ENCODE results near the gene PTPRJ. TPM values are rescaled to one million over a fixed set of nuclear protein-coding genes. Genes with fewer than 3 reads are reported as not detected.

Gene PTPRJ
- total and polyA plus RNA-seq, 2 of the 13 experiments (the other 11 are each of a cell fraction or from before 2014, with no cell fraction given): 1.0 to 1.2 TPM

- Histone ChIP-seq H3K27me3 (ENCODE audit: control insufficient read depth in 1 of 2, insufficient read depth in 2 of 2, low read length in 2 of 2) (no peaks in the 10 kb centered on the region), H3K4me1 (ENCODE audit: insufficient read depth, low read length) (no peaks in the 10 kb centered on the region), H3K9ac (ENCODE audit: insufficient read depth, low read depth, low read length) (no peak overlapping the region), H3K27ac (ENCODE audit: extremely low read length, insufficient read depth, low read length) (no peak overlapping the region), H3K4me3 (replicated peaks in 1 of 3; ENCODE audit: insufficient read depth in 1 of 3, low read depth in 2 of 3, low read length in 3 of 3) (no peak overlapping the region), H3K79me2 (ENCODE audit: insufficient read depth, low read length) (no peaks in the 10 kb centered on the region), H3K36me3 (replicated peaks in 1 of 2; ENCODE audit: control insufficient read depth in 1 of 2, insufficient read depth in 2 of 2, low read length in 2 of 2) (no peaks in the 10 kb centered on the region), H4K20me1 (ENCODE audit: insufficient read depth, low read length) (no peaks in the 10 kb centered on the region), H3K9me3 (ENCODE audit: low read length) (no peaks in the 10 kb centered on the region), H3K4me2 (ENCODE audit: low read depth, low read length) (no peak overlapping the region), H2AFZ (ENCODE audit: low read length) (no peak overlapping the region)
- WGBS (ENCODE audit: low lambda C conversion rate): 74% methylated on average over 8 of the region's 8 CpGs
- no peak for FAIRE-seq
- no peak for ATAC-seq
- intact Hi-C loops (cut with micrococcal nuclease; ENCODE audit: unreplicated experiment) (no loop called here), in situ Hi-C loops (cut with HindIII; ENCODE audit: extremely low pct_ligation_motif_present, low pct_unique_long_range_greater_than_20kb) (no loop called here)
- no peak for DNase-seq (ENCODE audit: low spot score)
- BruUV-seq (replicated peaks): no TSS peak
- ChIA-PET POLR2A (no interaction called here), CTCF (ENCODE audit: low intra/inter-chr PET ratio, low total read pairs) (no interaction called here)
- TF ChIP-seq ZNF589 (CRISPR knock-in tag; conservative IDR thresholded peaks at IDR 0.05) (no peak), ATF3 (CRISPR knock-in tag; IDR thresholded peaks at IDR 0.05) (no peak)
These were observed 83.9 kb downstream of the PTPRJ start for GRCh38 chr11:48064306-48064705.

DNA sequence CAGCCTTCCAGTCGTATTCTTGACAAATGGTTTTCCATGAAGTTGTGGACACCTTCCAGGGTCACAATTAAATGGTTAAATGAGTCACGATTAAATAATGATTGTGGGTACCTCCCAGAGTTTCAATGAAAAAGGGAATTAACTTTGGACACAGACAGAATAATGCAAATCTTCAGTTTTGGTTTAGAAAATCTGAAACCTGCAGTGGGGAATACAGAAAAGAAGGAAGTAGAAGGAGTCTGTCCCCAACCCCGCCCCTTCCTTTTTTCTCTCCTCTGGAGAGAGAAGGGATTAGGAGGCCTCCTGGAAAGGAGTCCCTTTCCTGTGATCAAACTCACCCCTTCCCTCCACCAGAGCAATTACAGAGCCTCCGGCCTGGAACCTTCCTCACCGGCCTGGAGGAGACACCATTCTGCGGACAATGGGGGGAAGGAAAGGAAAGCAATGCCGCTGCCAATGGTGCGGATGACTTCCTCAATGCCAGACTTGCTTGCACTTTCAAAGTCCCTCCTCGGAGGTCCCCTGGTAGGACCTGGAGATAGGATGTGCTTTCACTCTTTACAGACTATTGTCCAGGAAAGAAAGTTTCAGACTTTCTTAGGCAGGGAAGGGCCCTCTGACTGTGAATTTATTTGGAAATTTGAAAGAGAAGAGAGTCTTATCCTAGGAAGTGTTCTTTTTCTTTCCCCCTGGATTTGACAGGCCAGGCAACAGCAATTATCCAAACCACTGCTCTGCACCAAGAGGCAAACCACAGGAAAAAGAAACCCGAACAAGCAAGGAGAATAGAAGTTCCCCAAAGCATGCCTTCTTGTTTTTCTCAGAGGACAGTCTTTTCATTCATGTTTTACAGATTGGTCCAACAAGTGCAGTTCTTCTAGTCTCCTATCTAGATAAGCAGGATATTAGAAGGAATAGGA is 86.8 kb downstream of the PTPRJ start:
- BruUV-seq (replicated peaks): no TSS peak
- CTCF ChIA-PET (ENCODE audit: low intra/inter-chr PET ratio, low total read pairs): no interaction called here
- Histone ChIP-seq H3K27ac (ENCODE audit: extremely low read length, insufficient read depth, low read length) (no peak overlapping the region), H4K20me1 (ENCODE audit: insufficient read depth, low read length) (no peaks in the 10 kb centered on the region), H3K4me3 (replicated peaks in 1 of 3; ENCODE audit: insufficient read depth in 1 of 3, low read depth in 2 of 3, low read length in 3 of 3) (no peak overlapping the region), H3K9me3 (ENCODE audit: low read length) (no peaks in the 10 kb centered on the region), H3K4me2 (ENCODE audit: low read depth, low read length) (no peak overlapping the region), H3K9ac (ENCODE audit: insufficient read depth, low read depth, low read length) (no peak overlapping the region), H2AFZ (ENCODE audit: low read length) (no peak overlapping the region), H3K36me3 (replicated peaks in 1 of 2; ENCODE audit: control insufficient read depth in 1 of 2, insufficient read depth in 2 of 2, low read length in 2 of 2) (no peaks in the 10 kb centered on the region), H3K4me1 (ENCODE audit: insufficient read depth, low read length) (no peaks in the 10 kb centered on the region), H3K27me3 (ENCODE audit: control insufficient read depth in 1 of 2, insufficient read depth in 2 of 2, low read length in 2 of 2) (no peaks in the 10 kb centered on the region), H3K79me2 (ENCODE audit: insufficient read depth, low read length) (no peaks in the 10 kb centered on the region)
- POLR2A ChIA-PET: no interaction called here
- DNase-seq (ENCODE audit: low spot score): no peak
- TF ChIP-seq NFIC (IDR thresholded peaks at IDR 0.05; ENCODE audit: low read length): no peak
- no peak for TF ChIP-seq ZNF224 (CRISPR knock-in tag; IDR thresholded peaks at IDR 0.05)
- no peak for TF ChIP-seq KMT2A (CRISPR knock-in tag; IDR thresholded peaks at IDR 0.05)
- no peak for TF ChIP-seq NAIF1 (CRISPR knock-in tag; IDR thresholded peaks at IDR 0.05; ENCODE audit: borderline replicate concordance)
- no peak for TF ChIP-seq ZNF10 (CRISPR knock-in tag; IDR thresholded peaks at IDR 0.05; ENCODE audit: borderline replicate concordance, low read depth)
- TF ChIP-seq ZFP36L2 (CRISPR knock-in tag; IDR thresholded peaks at IDR 0.05): no peak
- TF ChIP-seq MATR3 (CRISPR knock-in tag; IDR thresholded peaks at IDR 0.05): no peak
- TF ChIP-seq FOSL2 (CRISPR knock-in tag; IDR thresholded peaks at IDR 0.05): no peak
- TF ChIP-seq RCOR2 (CRISPR knock-in tag; IDR thresholded peaks at IDR 0.05): no peak
- TF ChIP-seq, protein P1, sequence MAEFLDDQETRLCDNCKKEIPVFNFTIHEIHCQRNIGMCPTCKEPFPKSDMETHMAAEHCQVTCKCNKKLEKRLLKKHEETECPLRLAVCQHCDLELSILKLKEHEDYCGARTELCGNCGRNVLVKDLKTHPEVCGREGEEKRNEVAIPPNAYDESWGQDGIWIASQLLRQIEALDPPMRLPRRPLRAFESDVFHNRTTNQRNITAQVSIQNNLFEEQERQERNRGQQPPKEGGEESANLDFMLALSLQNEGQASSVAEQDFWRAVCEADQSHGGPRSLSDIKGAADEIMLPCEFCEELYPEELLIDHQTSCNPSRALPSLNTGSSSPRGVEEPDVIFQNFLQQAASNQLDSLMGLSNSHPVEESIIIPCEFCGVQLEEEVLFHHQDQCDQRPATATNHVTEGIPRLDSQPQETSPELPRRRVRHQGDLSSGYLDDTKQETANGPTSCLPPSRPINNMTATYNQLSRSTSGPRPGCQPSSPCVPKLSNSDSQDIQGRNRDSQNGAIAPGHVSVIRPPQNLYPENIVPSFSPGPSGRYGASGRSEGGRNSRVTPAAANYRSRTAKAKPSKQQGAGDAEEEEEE (CRISPR knock-in tag; IDR thresholded peaks at IDR 0.05; ENCODE audit: borderline replicate concordance): no peak
- TF ChIP-seq ZNF562 (CRISPR knock-in tag; IDR thresholded peaks at IDR 0.05; ENCODE audit: borderline replicate concordance): no peak
- TF ChIP-seq GZF1 (CRISPR knock-in tag; IDR thresholded peaks at IDR 0.05): no peak
- no peak for TF ChIP-seq ZSCAN22 (CRISPR knock-in tag; IDR thresholded peaks at IDR 0.05)
- TF ChIP-seq HNF4G (IDR thresholded peaks at IDR 0.05; ENCODE audit: borderline replicate concordance, low read depth, low read length): no peak
- TF ChIP-seq HNF4G (CRISPR knock-in tag; IDR thresholded peaks at IDR 0.05; ENCODE audit: borderline replicate concordance, low read depth): no peak
- no peak for TF ChIP-seq ZNF737 (CRISPR knock-in tag; IDR thresholded peaks at IDR 0.05; ENCODE audit: borderline replicate concordance)
- ATAC-seq: no peak
- FAIRE-seq: no peak
- WGBS (ENCODE audit: low lambda C conversion rate): 85% methylated on average over 10 of the region's 10 CpGs
- intact Hi-C loops (cut with micrococcal nuclease; ENCODE audit: unreplicated experiment) (no loop called here), in situ Hi-C loops (cut with HindIII; ENCODE audit: extremely low pct_ligation_motif_present, low pct_unique_long_range_greater_than_20kb) (no loop called here)
